HG02885 (cell line): ENCODE measurements around the gene DCTN3.

Source experiments
- ATAC-seq: cut with Tn5 transposase; IDR thresholded peaks from one replicate; pipeline ENCODE4 v1.9.1; 2021; ENCODE audit warnings: mild to moderate bottlenecking; ENCODE audit not compliant: unreplicated experiment, poor library complexity

The DCTN3 gene

GRCh38 chr9:34576597-34577399 lies 43.5 kb downstream of the DCTN3 start:
- ATAC-seq, result no peak

GRCh38 chr9:34575862-34576596 lies 44.3 kb downstream of the DCTN3 start:
- ATAC-seq, result no peak

GRCh38 chr9:34575241-34575640 lies 45.1 kb downstream of the DCTN3 start:
- no peak for ATAC-seq

- ATAC-seq, result no peak
Measured at GRCh38 chr9:34574571-34574970, 45.7 kb downstream of the DCTN3 start.

GRCh38 chr9:34573599-34574325 lies 46.5 kb downstream of the DCTN3 start:
- ATAC-seq, result no peak

GRCh38 chr9:34572628-34573027 lies 47.7 kb downstream of the DCTN3 start:
- ATAC-seq, result no peak

- ATAC-seq, result no peak
Measured at GRCh38 chr9:34572092-34572491, 48.2 kb downstream of the DCTN3 start.

GRCh38 chr9:34571481-34571810 lies 48.8 kb downstream of the DCTN3 start:
- ATAC-seq, result no peak

GRCh38 chr9:34570809-34571480 lies 49.4 kb downstream of the DCTN3 start:
- ATAC-seq, result no peak

- ATAC-seq, result no peak
Measured at GRCh38 chr9:34570376-34570775, 49.9 kb downstream of the DCTN3 start.

GRCh38 chr9:34568774-34569173 lies 51.5 kb downstream of the DCTN3 start:
- ATAC-seq, result no peak

- ATAC-seq, result no peak
Measured at GRCh38 chr9:34568133-34568532, 52.2 kb downstream of the DCTN3 start.

- no peak for ATAC-seq
Measured at GRCh38 chr9:34566972-34567371, 53.3 kb downstream of the DCTN3 start.

GRCh38 chr9:34566322-34566721 lies 54.0 kb downstream of the DCTN3 start:
- no peak for ATAC-seq

- no peak for ATAC-seq
Measured at GRCh38 chr9:34565856-34566255, 54.4 kb downstream of the DCTN3 start.

GRCh38 chr9:34564617-34565016 lies 55.7 kb downstream of the DCTN3 start:
- no peak for ATAC-seq
